Measurements from ENCODE around the gene IFNA2.

IFNA2 gene

GRCh38 chr9:21395778-21396717 is 10.8 kb upstream of the IFNA2 start:
- Histone ChIP-seq H3K36me3 (ENCODE audit: control insufficient read depth in 1 of 2, insufficient read depth in 2 of 2, low read length in 2 of 2) (no peaks in the 10 kb centered on the region), H3K18ac (ENCODE audit: low read length) (no peak overlapping the region), H3K9ac (ENCODE audit: low read length) (peak overlapping the region; percentile 24), H3K9me3 (ENCODE audit: insufficient read depth, low read depth, low read length) (no peaks in the 10 kb centered on the region), H3K27ac (ENCODE audit: low read depth, low read length) (no peak overlapping the region), H3K79me1 (ENCODE audit: low read length) (no peaks in the 10 kb centered on the region), H2BK120ac (ENCODE audit: insufficient read depth, low read length, poor library complexity) (no peak overlapping the region), H3K23ac (ENCODE audit: low read length) (no peak overlapping the region), H3K79me2 (ENCODE audit: control insufficient read depth, insufficient read depth, low read length, poor library complexity) (no peaks in the 10 kb centered on the region), H3K4me1 (ENCODE audit: control insufficient read depth in 1 of 2, insufficient read depth in 2 of 2, low read length in 2 of 2) (no peaks in the 10 kb centered on the region), H4K12ac (ENCODE audit: low read depth, low read length) (peak overlapping the region; percentile 4), H2BK5ac (ENCODE audit: low read depth, low read length, poor library complexity) (no peak overlapping the region), H3K14ac (ENCODE audit: low read length) (no peak overlapping the region), H2BK12ac (ENCODE audit: low read length) (no peak overlapping the region), H4K91ac (ENCODE audit: low read depth, low read length) (no peak overlapping the region), H3K4me2 (ENCODE audit: low read length) (peak overlapping the region; percentile 86), H3K27me3 (ENCODE audit: insufficient read depth, low read length) (no peaks in the 10 kb centered on the region), H3K4ac (ENCODE audit: low read depth, low read length) (no peak overlapping the region), H3K4me3 (ENCODE audit: low read depth, low read length) (peak overlapping the region; percentile 72), H2AK5ac (ENCODE audit: low read length) (no peak overlapping the region), H2AFZ (ENCODE audit: insufficient read depth, low read length, poor library complexity) (peak overlapping the region; percentile 68), H4K8ac (ENCODE audit: low read depth, low read length) (peak overlapping the region; percentile 69)
- no CpG with 5 or more reads among the region's 40 CpGs for WGBS (ENCODE audit: extremely low coverage, insufficient coverage, insufficient read length)
- DNase-seq = peak; percentile 17 to 55

- H3K9me3 ChIP-seq (ENCODE audit: insufficient read depth, low read depth, low read length) = no peaks in the 10 kb centered on the region
- no peak overlapping the region for H2BK5ac ChIP-seq (ENCODE audit: low read depth, low read length, poor library complexity)
- peak; percentile 15 to 65 for DNase-seq
- H2BK120ac ChIP-seq (ENCODE audit: insufficient read depth, low read length, poor library complexity) = no peak overlapping the region
- no peak overlapping the region for H4K8ac ChIP-seq (ENCODE audit: low read depth, low read length)
- H3K27me3 ChIP-seq (ENCODE audit: insufficient read depth, low read length) = no peaks in the 10 kb centered on the region
- no peak overlapping the region for H3K27ac ChIP-seq (ENCODE audit: low read depth, low read length)
- H3K18ac ChIP-seq (ENCODE audit: low read length) = no peak overlapping the region
- no peaks in the 10 kb centered on the region for H3K36me3 ChIP-seq (ENCODE audit: control insufficient read depth in 1 of 2, insufficient read depth in 2 of 2, low read length in 2 of 2)
- no peak overlapping the region for H4K91ac ChIP-seq (ENCODE audit: low read depth, low read length)
- no peak overlapping the region for H3K4me3 ChIP-seq (ENCODE audit: low read depth, low read length)
- no peaks in the 10 kb centered on the region for H3K79me2 ChIP-seq (ENCODE audit: control insufficient read depth, insufficient read depth, low read length, poor library complexity)
- H2BK12ac ChIP-seq (ENCODE audit: low read length) = no peak overlapping the region
- H3K4ac ChIP-seq (ENCODE audit: low read depth, low read length) = no peak overlapping the region
- no CpG with 5 or more reads among the region's 6 CpGs for WGBS (ENCODE audit: extremely low coverage, insufficient coverage, insufficient read length)
- H3K4me2 ChIP-seq (ENCODE audit: low read length) = no peak overlapping the region
- H2AFZ ChIP-seq (ENCODE audit: insufficient read depth, low read length, poor library complexity) = no peak overlapping the region
- no peak overlapping the region for H3K9ac ChIP-seq (ENCODE audit: low read length)
- no peak overlapping the region for H3K14ac ChIP-seq (ENCODE audit: low read length)
- H2AK5ac ChIP-seq (ENCODE audit: low read length) = no peak overlapping the region
- no peak overlapping the region for H3K23ac ChIP-seq (ENCODE audit: low read length)
- no peaks in the 10 kb centered on the region for H3K4me1 ChIP-seq (ENCODE audit: control insufficient read depth in 1 of 2, insufficient read depth in 2 of 2, low read length in 2 of 2)
- no peak overlapping the region for H4K12ac ChIP-seq (ENCODE audit: low read depth, low read length)
- H3K79me1 ChIP-seq (ENCODE audit: low read length) = no peaks in the 10 kb centered on the region
Measured at GRCh38 chr9:21392270-21392669, 7.1 kb upstream of the IFNA2 start.

GRCh38 chr9:21383627-21384026 is 1.6 kb downstream of the IFNA2 start:
- no peaks in the 10 kb centered on the region for H3K4me1 ChIP-seq (ENCODE audit: control insufficient read depth in 1 of 2, insufficient read depth in 2 of 2, low read length in 2 of 2)
- H4K8ac ChIP-seq (ENCODE audit: low read depth, low read length) = no peak overlapping the region
- H2AK5ac ChIP-seq (ENCODE audit: low read length) = no peak overlapping the region
- no peak overlapping the region for H3K27ac ChIP-seq (ENCODE audit: low read depth, low read length)
- H3K9ac ChIP-seq (ENCODE audit: low read length) = peak overlapping the region; percentile 26
- no peaks in the 10 kb centered on the region for H3K9me3 ChIP-seq (ENCODE audit: insufficient read depth, low read depth, low read length)
- H2AFZ ChIP-seq (ENCODE audit: insufficient read depth, low read length, poor library complexity) = no peak overlapping the region
- no peak overlapping the region for H3K4me3 ChIP-seq (ENCODE audit: low read depth, low read length)
- no peak overlapping the region for H4K12ac ChIP-seq (ENCODE audit: low read depth, low read length)
- H3K36me3 ChIP-seq (ENCODE audit: control insufficient read depth in 1 of 2, insufficient read depth in 2 of 2, low read length in 2 of 2) = no peaks in the 10 kb centered on the region
- no peak overlapping the region for H4K91ac ChIP-seq (ENCODE audit: low read depth, low read length)
- WGBS (ENCODE audit: extremely low coverage, insufficient coverage, insufficient read length) = no CpG with 5 or more reads among the region's 4 CpGs
- H3K23ac ChIP-seq (ENCODE audit: low read length) = no peak overlapping the region
- H2BK5ac ChIP-seq (ENCODE audit: low read depth, low read length, poor library complexity) = no peak overlapping the region
- H3K27me3 ChIP-seq (ENCODE audit: insufficient read depth, low read length) = no peaks in the 10 kb centered on the region
- DNase-seq = no peak
- H3K4ac ChIP-seq (ENCODE audit: low read depth, low read length) = no peak overlapping the region
- H2BK120ac ChIP-seq (ENCODE audit: insufficient read depth, low read length, poor library complexity) = no peak overlapping the region
- no peak overlapping the region for H3K14ac ChIP-seq (ENCODE audit: low read length)
- H3K18ac ChIP-seq (ENCODE audit: low read length) = no peak overlapping the region
- no peaks in the 10 kb centered on the region for H3K79me1 ChIP-seq (ENCODE audit: low read length)
- H3K4me2 ChIP-seq (ENCODE audit: low read length) = no peak overlapping the region
- H2BK12ac ChIP-seq (ENCODE audit: low read length) = no peak overlapping the region
- no peaks in the 10 kb centered on the region for H3K79me2 ChIP-seq (ENCODE audit: control insufficient read depth, insufficient read depth, low read length, poor library complexity)

- no peaks in the 10 kb centered on the region for H3K79me2 ChIP-seq (ENCODE audit: control insufficient read depth, insufficient read depth, low read length, poor library complexity)
- H4K91ac ChIP-seq (ENCODE audit: low read depth, low read length) = no peak overlapping the region
- H3K23ac ChIP-seq (ENCODE audit: low read length) = no peak overlapping the region
- no peak overlapping the region for H4K8ac ChIP-seq (ENCODE audit: low read depth, low read length)
- H3K27me3 ChIP-seq (ENCODE audit: insufficient read depth, low read length) = no peaks in the 10 kb centered on the region
- no peak overlapping the region for H3K4me2 ChIP-seq (ENCODE audit: low read length)
- no peak overlapping the region for H4K12ac ChIP-seq (ENCODE audit: low read depth, low read length)
- H3K9ac ChIP-seq (ENCODE audit: low read length) = no peak overlapping the region
- peak; percentile 26 to 46 for DNase-seq
- H2BK12ac ChIP-seq (ENCODE audit: low read length) = no peak overlapping the region
- H2BK5ac ChIP-seq (ENCODE audit: low read depth, low read length, poor library complexity) = no peak overlapping the region
- no peaks in the 10 kb centered on the region for H3K9me3 ChIP-seq (ENCODE audit: insufficient read depth, low read depth, low read length)
- H2BK120ac ChIP-seq (ENCODE audit: insufficient read depth, low read length, poor library complexity) = no peak overlapping the region
- H3K14ac ChIP-seq (ENCODE audit: low read length) = no peak overlapping the region
- no peaks in the 10 kb centered on the region for H3K36me3 ChIP-seq (ENCODE audit: control insufficient read depth in 1 of 2, insufficient read depth in 2 of 2, low read length in 2 of 2)
- no peak overlapping the region for H3K4ac ChIP-seq (ENCODE audit: low read depth, low read length)
- H3K18ac ChIP-seq (ENCODE audit: low read length) = no peak overlapping the region
- no peaks in the 10 kb centered on the region for H3K4me1 ChIP-seq (ENCODE audit: control insufficient read depth in 1 of 2, insufficient read depth in 2 of 2, low read length in 2 of 2)
- no peak overlapping the region for H2AFZ ChIP-seq (ENCODE audit: insufficient read depth, low read length, poor library complexity)
- no peaks in the 10 kb centered on the region for H3K79me1 ChIP-seq (ENCODE audit: low read length)
- H3K27ac ChIP-seq (ENCODE audit: low read depth, low read length) = no peak overlapping the region
- H3K4me3 ChIP-seq (ENCODE audit: low read depth, low read length) = no peak overlapping the region
- no CpG with 5 or more reads among the region's 5 CpGs for WGBS (ENCODE audit: extremely low coverage, insufficient coverage, insufficient read length)
- H2AK5ac ChIP-seq (ENCODE audit: low read length) = no peak overlapping the region
Measured at GRCh38 chr9:21381448-21382339, 3.5 kb downstream of the IFNA2 start.

All from trophoblast cell (in vitro differentiated cells and primary cell).